Measurements from ENCODE around the gene TMEM163.
"Not testable (repeated sequence)": the region's sequence is repeated elsewhere in the genome, so short reads cannot be mapped to it uniquely, and the experiment has no call there.

Gene TMEM163

DNA sequence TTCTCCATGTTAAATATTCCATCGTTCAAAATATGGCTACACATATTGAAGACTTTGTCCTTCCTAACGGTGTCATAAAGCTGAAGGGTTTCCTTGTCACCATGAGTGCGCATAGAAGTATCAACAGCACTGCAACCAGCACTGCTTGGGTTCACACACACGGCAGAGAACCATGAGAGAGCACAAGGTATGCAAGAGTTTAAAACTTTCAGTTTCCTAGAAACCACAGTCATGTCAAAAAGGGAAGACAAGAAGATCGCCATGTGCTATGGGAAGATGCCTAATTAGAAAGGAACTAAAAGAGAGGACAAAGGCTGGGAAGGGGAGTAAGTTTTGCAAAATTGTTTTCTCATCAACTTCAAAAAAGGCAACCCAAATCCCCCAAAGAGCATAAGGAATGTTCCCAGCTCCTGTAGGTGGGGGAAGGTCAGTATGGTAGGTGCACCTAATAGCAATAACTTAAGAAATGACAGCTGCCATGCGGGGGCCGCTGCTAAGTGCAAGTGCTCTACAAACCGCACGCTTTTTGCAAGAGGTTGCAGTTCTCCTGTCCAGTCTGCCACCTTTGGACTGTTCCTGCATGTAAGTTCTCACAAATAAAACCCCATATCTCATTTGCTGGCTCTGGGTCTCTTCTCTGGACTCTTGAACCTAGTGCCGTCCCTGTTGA, 136.8 kb downstream of the TMEM163 start:
- DNase-seq (ENCODE audit: low read depth in 3 of 3) = no peak

DNA sequence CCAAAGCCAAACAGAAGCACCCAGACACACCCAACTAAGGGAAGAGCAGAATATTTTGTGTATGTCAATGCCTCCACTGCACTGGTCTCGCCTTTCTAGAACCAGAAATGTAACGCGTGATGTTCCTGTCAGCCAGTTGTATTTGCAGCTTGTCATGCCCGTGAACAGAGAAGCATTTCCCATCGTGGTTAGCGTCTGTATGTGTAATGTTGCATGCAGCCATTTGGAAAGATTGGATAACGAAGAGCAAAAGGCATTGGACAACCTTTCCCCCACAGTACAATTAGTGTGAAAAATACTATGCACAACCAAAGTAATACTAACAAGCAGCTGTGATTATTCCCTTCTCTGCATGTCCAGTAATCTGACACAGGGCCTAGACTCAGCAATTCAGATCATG, 140.5 kb downstream of the TMEM163 start:
- no peak for DNase-seq (ENCODE audit: low read depth in 3 of 3)

DNA sequence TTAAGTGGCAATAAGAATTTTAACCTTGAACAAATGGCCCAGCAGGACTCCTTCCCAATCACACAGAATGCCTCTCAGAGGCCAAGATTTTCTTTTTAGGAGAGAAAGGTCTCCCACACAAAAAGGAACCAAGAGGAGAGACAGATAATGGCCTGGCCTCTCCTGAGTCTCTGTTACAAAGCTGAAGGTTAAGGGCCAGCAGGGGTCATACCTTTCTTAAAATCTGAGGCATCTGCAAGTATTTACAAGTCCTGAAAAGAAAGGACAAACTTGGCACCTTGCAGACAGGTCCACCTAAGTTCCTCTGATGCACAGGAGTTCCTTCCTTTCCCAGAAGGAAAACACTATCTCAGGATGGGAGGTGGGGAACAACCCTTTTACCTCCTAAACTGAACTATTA, 142.3 kb downstream of the TMEM163 start:
- DNase-seq (ENCODE audit: low read depth in 3 of 3) = no peak

DNA sequence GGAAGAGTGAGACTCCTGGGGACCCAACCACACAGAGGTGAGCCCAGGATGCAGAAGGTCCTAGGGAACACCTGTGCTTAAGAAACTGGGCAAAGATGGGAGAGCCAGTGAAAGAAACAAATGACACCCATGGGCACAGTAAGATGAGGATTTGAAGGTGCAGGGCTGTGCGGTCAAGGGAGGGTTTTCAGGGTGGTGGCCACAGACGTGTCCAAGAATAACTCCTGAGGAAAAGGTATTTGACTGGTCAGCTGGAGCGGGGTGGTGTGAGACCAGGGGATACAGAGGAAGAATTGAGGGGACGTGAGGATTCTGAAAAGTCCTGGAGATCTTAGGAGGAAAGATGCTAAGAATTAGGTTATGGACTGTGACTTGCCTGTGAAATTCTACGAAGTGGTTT, 142.9 kb downstream of the TMEM163 start:
- DNase-seq (ENCODE audit: low read depth in 3 of 3) = no peak

DNA sequence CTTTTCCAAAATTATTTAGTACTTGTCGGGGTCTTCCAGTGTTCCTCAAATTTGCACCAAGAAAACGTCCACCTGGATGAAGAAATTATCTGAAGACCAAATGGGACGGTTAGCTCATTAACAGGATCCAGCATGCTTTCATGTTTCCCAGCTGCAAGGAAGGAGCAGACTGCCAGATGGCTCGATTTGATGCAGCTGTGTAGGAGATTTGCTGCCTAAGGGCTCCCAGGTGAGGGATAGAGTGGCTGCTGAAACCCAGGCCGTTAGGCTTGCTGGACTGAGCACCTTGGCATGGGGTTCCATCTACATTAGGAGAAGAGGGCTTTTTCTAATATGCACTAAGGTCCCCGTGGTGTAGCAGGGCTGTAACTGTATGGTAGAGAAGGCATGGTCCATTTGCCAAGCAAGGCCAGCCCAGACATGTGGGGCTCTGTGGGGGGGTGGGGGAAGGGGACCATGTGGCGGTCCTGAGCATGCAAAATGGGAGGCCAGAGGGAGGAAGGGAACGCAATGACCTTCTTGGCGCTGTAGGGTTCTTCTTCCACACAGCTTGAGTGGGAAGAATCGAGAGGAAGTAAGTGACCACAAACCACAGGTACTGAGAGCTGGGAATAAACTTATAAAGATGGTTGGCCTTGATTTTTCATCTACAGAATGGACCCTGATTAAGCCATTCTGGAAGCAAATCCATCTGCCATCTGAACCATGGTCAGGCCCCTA, 144.0 kb downstream of the TMEM163 start:
- no peak for DNase-seq (ENCODE audit: low read depth in 3 of 3)

DNA sequence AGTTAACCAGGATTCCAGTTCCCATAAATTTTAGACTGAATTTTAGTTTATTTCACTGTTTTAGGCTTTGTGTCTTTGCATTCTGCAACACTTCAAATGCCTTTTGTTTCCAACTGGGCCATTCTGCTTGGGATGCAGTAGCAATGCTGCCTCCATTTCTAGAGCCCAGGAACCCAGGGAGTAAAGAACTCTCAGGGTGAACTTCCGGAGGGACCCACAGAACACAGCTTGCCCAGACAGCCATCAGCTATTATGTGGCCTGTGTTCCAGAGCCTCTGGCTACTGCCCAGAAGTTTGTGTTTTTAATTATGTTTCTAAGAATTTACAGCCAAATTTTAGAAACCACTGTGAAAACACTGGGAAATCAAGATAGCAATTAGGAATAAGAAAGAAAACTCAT, 145.1 kb downstream of the TMEM163 start:
- DNase-seq (ENCODE audit: low read depth in 3 of 3) = no peak

DNA sequence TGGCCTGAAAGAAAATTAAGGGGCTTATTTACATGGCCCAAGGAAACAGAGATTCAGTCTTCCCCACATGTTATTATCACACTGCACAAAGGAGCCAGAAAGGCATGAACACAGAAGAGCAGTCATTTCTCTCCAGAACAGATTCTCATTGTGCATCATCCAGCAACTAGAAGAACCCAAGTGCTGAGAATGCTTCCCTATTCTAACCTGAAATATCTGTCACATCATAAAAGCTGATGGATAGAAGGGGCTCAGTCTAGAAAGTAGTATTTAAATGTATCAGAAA, 145.8 kb downstream of the TMEM163 start:
- no peak for DNase-seq (ENCODE audit: low read depth in 3 of 3)

DNA sequence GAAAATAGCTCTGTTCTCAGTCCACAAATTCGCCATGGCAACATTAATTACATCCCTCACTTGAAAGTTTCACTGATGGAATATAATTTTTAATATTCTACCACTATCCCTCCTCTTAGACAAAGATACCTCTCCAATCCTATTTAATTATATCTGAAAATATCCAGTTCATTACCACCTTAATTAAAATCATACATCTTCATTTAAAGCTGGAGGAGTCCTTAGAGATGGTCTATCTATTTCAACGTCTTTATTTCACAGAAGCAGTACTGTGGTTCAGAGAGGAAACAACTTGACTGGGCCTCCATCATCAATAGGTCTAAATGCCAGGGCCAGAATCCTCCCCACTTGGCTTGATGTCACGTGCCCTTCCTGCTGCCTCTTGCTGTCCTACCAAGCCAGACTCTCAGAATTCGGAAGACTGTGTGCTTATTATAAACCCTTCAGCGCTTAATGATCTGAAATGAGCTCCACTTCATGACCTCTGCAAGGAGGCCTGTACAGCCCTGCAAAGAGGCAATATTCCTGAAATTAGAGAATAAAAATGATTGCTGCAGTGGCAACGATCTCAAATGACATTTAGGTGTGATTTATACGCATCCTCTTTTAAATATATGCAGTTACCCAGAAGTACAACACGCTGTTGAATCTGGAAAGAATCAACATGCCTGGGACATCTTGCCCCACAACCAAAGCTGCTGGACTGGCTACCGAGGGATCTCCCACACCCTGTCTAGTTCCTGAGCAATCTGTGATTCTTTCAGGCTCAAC, 146.3 kb downstream of the TMEM163 start:
- no peak for DNase-seq (ENCODE audit: low read depth in 3 of 3)

DNA sequence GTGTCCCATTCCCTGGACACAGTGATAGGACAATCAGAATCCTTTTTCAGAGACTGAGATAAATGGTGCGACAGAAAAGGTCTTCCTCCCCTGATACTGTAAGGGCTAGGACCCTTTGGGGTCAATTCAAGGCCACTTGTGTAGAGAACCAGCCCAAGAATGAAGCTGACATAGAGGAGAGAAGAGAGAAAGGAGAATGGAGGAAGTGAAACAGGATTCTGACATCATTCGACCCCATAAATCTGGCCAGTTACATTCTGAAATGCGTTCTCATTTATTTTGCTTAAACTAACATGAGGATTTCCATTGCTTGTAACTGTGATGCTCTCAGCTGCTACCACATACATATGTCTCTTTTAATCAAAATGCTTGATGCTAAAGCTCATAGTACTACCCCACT, 148.1 kb downstream of the TMEM163 start:
- no peak for DNase-seq (ENCODE audit: low read depth in 3 of 3)

DNA sequence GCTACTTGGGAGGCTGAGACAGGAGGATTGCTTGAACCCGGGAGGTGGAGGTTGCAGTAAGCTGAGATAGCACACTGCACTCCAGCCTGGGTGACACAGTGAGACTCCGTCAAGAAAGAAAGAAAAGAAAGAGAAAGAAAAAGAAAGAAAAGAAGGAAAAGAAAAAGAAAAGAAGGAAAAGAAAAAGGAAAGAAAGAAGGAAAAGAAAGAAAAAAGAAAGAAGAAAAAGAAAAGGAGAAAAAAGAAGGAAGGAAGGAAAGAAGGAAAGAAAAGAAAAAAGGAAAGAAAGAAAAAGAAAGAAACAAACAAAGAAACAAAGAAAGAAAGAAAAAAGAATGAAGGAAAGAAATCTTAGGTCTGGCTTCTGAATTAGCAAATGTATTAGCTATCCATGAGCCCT, 150.4 kb downstream of the TMEM163 start:
- DNase-seq (ENCODE audit: low read depth in 3 of 3) = no peak

DNA sequence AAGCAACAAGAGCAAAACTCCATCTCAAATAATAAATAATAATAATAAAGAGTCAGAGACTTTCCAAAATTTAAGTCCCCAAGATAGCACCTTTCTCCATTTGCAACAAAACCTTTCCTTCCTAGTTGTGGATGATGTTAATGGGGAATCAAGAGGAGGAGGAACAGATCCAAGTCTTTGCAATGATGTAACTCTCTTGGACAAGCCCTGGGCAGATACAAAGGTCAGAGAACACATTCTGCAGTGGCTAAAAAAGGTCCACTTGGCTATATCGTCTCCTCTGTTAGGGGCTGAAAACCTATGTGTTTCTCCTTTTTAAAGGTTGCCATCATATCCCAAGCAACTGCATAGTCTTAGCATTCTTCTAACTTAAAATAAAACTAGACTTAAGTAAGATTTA, 151.1 kb downstream of the TMEM163 start:
- no peak for DNase-seq (ENCODE audit: low read depth in 3 of 3)

DNA sequence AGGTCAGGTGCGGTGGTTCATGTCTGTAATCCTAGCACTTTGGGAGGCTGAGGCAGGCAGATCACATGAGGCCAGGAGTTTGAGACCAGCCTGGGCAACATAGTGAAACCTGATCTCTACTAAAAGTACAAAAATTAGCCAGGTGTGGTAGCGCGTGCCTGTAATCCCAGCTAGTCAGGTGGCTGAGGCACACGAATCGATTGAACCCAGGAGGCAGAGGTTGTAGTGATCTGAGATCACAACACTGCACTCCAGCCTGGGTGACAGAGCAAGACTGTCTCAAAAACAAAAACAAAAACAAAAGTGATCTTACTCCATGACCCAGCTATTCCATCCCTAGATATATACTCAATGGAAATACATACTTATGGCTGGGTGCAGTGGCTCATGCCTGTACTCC, 153.8 kb downstream of the TMEM163 start:
- not testable (repeated sequence) for DNase-seq (ENCODE audit: low read depth in 3 of 3)

DNA sequence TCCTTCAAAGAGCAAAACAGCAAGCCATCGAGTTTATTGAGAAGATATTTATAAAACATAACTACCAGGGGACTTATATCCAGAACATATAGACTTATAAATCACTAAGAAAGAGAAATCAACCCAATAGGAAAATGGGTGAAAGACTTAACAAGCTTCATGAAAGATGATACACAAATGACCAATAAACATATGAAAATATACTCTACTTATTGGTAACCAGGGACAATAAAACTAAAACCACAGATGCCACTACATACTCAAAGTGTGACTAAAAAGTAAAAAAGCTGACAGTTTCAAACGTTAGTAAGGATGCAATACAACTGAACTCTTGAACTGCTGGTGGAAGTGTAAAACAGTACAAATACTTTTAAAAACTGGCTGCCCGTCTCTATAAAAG, 154.3 kb downstream of the TMEM163 start:
- no peak for DNase-seq (ENCODE audit: low read depth in 3 of 3)

DNA sequence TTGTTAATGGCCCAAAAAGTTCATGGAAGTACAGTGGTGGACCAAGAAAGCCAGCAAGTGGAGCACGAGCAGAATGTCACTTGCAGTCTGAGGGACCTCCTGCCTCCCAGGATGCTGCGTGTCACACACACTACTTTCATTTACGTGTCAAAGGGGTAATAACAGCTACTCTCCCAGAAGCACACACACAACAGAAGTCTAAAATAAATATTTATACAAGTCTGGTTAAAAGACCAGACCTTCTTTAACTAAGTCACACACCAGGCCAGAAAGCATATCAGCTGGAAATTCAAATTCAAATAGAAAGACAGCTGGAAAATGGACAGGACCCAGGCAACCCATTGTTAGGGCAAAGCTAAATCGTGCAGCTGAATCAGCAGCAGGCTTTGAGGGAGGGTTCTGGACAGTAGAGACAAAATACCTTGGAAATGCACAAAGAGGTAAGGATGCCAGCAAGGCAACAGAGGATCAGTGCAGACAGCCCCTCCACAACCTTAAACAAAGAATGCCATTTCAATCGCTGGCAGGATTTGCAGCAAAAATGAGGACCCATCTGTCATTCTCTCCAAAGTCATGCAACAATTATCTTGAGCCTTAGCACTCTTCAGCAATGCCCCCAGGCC, 160.5 kb downstream of the TMEM163 start:
- DNase-seq (ENCODE audit: low read depth in 3 of 3) = no peak

DNA sequence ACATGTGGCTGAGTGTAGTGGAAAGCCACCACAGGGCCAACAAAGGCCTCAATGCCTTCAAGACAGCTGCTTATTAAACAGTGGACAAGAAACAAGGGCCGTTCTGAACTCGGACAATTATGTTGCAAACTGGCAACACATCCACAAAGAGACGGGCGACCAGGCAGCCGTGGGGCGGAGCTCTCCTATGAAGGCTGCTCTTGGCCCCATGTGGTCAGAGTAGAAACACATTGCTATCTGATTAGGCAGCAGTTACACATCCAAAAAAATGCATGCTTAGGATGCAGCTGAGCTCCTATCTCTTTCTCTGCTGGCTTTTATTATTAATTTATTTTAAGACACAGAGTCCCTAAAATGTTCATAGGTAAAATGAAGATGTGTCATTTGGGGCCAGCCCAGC, 163.4 kb downstream of the TMEM163 start:
- DNase-seq (ENCODE audit: low read depth in 3 of 3) = no peak

DNA sequence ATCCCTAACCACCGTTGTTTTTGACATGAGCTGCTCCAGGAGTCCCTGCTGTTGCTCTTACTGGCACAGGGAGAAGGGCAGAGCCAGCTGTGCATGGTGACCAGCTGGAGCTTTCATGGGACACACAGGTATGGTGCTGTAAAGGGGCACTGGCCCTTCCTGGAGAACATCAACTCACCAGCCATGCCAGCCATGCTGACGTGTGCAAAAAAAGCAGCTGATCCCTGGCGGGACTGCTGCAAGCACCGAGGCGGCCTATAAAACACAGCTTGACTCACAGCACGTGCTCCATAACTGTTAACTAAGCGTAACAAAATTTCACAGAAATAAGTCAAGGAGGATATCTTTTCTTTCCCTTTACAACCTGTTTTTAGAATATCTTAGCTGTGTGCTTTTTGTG, 165.1 kb downstream of the TMEM163 start:
- no peak for DNase-seq (ENCODE audit: low read depth in 3 of 3)

DNA sequence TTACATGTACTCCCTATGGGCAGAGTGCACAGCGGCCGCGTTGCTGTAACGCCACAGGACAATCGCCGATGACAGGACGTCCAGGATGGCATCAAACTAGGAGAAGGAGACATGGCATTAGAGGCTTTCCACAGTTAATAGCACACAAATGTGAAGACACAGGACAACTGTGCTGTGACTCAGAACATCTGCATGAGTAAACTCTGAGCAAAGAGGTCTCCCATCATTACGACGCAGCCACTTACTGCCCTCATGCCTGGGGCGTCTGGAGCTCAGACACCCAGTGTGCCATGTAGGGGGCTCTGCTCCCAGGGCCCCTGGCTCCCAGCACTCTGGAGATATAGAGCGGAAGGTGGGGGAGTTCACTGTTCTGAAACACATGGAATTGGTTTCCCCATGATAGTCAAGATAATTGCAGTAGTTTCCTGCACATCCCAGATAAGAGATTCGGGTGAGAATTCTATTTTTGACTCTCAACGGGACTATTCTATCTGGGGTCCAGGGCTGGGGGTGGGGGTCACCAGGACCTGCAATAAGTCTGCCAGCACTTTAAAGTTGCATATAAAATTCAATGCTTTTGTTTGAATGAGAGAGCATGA, 168.1 kb downstream of the TMEM163 start:
- DNase-seq (ENCODE audit: low read depth in 3 of 3) = no peak

DNA sequence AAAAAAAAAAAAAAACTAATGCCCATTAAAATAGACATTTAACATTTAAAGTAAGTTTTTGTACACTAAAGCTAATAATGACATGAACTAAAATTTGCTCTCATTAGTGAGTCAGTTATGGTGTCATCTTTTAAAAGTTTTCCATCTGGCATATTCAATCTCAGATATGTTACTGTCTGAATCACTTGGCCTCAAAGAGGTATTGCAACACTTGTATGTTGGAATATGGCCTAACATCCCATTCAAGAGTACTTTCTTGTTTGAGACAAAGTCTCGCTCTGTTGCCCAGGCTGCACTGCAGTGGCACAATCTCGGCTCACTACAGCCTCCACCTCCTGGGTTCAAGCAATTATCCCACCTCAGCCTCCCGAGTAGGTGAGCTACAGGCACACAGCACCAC, 169.7 kb downstream of the TMEM163 start:
- DNase-seq (ENCODE audit: low read depth in 3 of 3) = no peak

DNA sequence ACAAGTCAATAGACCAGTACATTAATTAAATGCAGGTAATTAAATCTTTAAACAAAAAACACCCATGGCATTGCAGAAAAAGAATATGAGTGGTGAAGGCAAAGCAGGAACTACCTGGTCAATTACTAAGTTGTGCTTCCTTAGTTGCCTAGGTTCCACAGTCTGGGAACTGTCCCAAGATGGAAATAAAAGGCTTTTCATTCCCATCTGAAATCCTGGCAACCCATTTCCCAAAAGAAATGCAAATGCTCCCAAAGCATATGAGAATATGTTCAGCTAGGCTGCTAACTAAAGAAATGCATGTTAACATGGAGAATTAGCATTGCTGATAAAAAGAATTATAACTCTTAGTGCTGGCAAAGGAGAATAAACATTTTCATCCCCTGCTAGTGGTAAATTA, 177.8 kb downstream of the TMEM163 start:
- DNase-seq (ENCODE audit: low read depth in 3 of 3) = no peak

DNA sequence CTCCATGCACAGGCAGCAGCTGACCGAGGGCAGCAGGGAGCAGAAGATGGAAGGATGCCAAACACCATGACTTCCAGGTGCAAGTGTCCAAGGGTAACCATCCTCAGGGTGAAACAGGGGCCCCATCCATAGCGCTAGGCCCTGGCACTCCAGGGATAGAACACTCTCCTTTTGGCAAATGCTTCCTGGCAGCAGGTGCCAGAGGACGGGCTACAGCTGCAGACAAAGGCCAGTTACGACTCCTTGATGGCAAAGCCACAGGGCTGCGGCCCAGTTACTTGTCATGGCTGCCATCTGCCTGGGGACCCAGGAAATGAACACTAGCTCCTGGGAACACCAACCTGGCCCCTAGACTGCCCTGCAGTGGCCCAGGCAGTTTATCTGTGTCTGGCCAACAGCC, 178.8 kb downstream of the TMEM163 start:
- no peak for DNase-seq (ENCODE audit: low read depth in 3 of 3)

DNA sequence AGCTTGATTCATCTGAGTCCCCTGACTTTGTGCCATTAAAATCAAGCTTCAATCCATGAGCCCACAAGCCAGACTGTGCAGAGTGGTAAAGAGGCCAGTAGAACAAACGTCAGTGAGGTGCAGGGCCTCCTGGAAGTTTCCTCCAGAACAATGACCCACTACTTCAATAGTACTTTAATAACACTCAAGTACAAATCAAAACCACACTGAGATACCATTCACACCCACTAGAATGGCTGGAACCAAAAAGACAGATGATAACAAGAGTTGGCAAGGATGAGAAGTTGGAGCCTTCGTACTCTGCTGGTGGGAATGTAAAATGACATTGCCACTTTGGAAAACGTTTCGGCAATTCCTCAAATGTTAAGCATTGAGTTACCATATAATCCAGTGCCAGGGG, 181.1 kb downstream of the TMEM163 start:
- no peak for DNase-seq (ENCODE audit: low read depth in 3 of 3)

DNA sequence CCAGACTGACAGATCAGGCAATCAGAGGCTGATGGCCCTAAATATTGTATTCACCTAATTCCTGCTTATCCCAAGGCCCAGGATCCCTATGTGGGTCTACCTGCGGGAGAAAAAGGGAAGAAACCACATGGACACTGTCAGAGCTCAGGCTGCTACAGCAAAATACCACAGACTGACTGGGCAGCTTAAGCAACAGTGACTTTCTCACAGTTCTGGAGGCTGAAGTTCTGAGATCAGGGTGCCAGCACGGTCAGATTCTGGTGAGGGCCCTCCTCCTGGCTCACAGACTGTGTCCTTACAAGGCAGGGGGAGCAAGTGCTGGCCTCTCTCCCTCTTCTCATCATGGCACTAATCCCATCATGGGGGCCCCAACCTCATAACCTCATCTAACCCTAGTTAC, 181.7 kb downstream of the TMEM163 start:
- no peak for DNase-seq (ENCODE audit: low read depth in 3 of 3)

All from stimulated activated CD4-positive, alpha-beta T cell treated with anti-CD3 and anti-CD28 coated beads, TNF-alpha, amount 100 ng/mL, for 48 hours (primary cell).